Gastroesophageal sphincter (tissue), 4 donors: ENCODE results near the gene COL26A1. TPM values are rescaled to one million over a fixed set of nuclear protein-coding genes. Genes with fewer than 3 reads are reported as not detected.

Source experiments
- ATAC-seq: fragments of 150-250 bp; one replicate; pipeline ENCODE4 v1.9.1; 2016; ENCODE audit warnings: mild to moderate bottlenecking, moderate library complexity
- H3K27ac ChIP-seq, 4 donors: fragments of 200-600 bp; sonication (generic) in 3 of 4; 1 replicate in 3 of 4; 2 replicates in 1 of 4; pipeline ENCODE4 v1.5.1; 2016 to 2019
- H3K27me3 ChIP-seq: fragments of 200-600 bp; sonication (generic); one replicate; pipeline ENCODE4 v1.5.1; 2019
- H3K36me3 ChIP-seq, 2 donors: fragments of 200-600 bp; sonication (generic); one replicate each; pipeline ENCODE4 v1.5.1; 2019; ENCODE audit warnings: control low read depth in 1 of 2
- H3K4me1 ChIP-seq, 3 donors: fragments of 200-600 bp; sonication (generic); 1 replicate in 2 of 3; 2 replicates in 1 of 3; pipeline ENCODE4 v1.5.1; 2016 to 2019; ENCODE audit warnings: control low read depth in 2 of 3
- H3K4me3 ChIP-seq, 2 donors: fragments of 200-600 bp; sonication (generic); one replicate each; pipeline ENCODE4 v1.5.1; 2019; ENCODE audit warnings: mild to moderate bottlenecking in 1 of 2, moderate library complexity in 1 of 2
- H3K9me3 ChIP-seq, 3 donors: fragments of 200-600 bp; sonication (generic); one replicate each; pipeline ENCODE4 v1.5.1; 2017 to 2019; ENCODE audit warnings: control low read depth in 2 of 3
- CTCF ChIP-seq, 4 experiments: fragments of 200-600 bp in 2 of 4; fragments of 450-650 bp in 2 of 4; sonication (generic) in 1 of 4; IDR thresholded peaks; one replicate each; pipeline ENCODE4 v1.5.1; 2017 to 2019; ENCODE audit warnings: antibody characterized with exemption in 4 of 4, mild to moderate bottlenecking in 2 of 4, moderate library complexity in 2 of 4
- EP300 ChIP-seq: sonication (generic); formaldehyde crosslinking; IDR thresholded peaks from one replicate; pipeline ENCODE4 v1.6.1; 2017; ENCODE audit warnings: antibody characterized with exemption, mild to moderate bottlenecking
- POLR2A ChIP-seq, 2 donors: fragments of 450-650 bp; IDR thresholded peaks; one replicate each; pipeline ENCODE4 v1.6.1; 2017; ENCODE audit warnings: antibody characterized with exemption in 2 of 2, mild to moderate bottlenecking in 2 of 2, moderate library complexity in 1 of 2
- POLR2AphosphoS5 ChIP-seq: sonication (generic); formaldehyde crosslinking; IDR thresholded peaks from one replicate; pipeline ENCODE4 v1.6.1; 2017; ENCODE audit warnings: antibody characterized with exemption
- WGBS, 2 donors: methylation state at CpG; one replicate each; pipeline ENCODE4 v1.1.5; 2018; ENCODE audit warnings: low coverage in 1 of 2; 5-methylcytosine and 5-hydroxymethylcytosine counted together
- total RNA-seq, 4 donors: library from RNA; depleted of rRNA; stranded (reverse); fragments of >200 nt; gene quantifications; one replicate each; pipeline ENCODE4 v1.1.0, GENCODE V29; 2016

The COL26A1 gene
- total RNA-seq, 4 donors from 2014 or later = not detected

- H3K36me3 ChIP-seq = no peaks in the 10 kb centered on the region
- H3K4me3 ChIP-seq = no peak overlapping the region
- WGBS, 2 donors = 60 to 63% methylated on average over 2 of the region's 5 CpGs
- no peaks in the 10 kb centered on the region for H3K9me3 ChIP-seq
- H3K4me1 ChIP-seq = peaks cover 0 to 10% (median 0%) of the 10 kb centered on the region in 3 donors
- H3K27me3 ChIP-seq = peaks cover 73% of the 10 kb centered on the region
- no peak overlapping the region for H3K27ac ChIP-seq
- TF ChIP-seq CTCF (IDR thresholded peaks at IDR 0.05) (no peak), POLR2AphosphoS5 (no peak)
- ATAC-seq = no peak
Observed at GRCh38 chr7:101370836-101371235, 8.2 kb downstream of the COL26A1 start.

DNA sequence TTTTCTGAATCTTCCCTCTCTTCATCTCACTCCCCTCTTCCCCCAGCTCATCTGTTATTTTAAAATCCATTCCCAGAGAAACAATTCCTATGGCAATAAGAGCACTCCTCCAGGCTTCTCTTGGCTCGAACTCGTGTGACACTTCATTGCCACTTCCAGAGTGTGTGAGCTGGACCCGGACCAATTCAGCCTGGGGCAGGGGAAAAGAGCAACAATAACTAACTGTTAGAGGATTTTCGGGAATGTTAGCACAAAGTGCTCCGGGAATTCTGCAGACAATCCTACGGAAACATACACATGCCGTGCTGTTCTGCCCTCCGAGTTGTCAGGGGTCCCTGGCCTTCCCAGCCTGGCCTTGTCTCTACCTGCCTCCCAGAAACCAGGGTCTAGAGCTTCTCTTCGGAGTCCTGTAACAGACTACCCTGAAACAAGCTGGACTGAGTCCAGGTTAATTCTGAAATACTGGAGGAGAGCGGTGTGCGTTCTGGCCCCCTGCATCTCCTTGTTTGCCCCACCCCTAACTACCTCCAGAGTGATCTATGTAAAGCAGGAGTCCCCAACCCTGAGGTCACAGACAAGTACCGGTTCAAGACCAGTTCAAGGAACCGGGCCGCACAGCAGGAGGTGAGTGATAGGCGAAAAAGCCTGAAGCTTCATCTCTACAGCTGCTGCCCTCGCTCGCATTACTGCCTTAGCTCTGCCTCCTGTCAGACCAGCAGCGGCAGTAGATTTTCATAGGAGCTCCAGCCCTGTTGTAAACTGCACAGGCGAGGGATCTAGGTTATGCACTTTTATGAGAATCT lies 11.3 kb downstream of the COL26A1 start:
- TF ChIP-seq EP300 (no peak), POLR2AphosphoS5 (no peak), CTCF (IDR thresholded peaks at IDR 0.05) (no peak), POLR2A (IDR thresholded peaks at IDR 0.05) (no peak)
- Histone ChIP-seq H3K36me3 (no peaks in the 10 kb centered on the region), H3K27me3 (peaks cover 55% of the 10 kb centered on the region), H3K27ac (no peak overlapping the region), H3K4me1 (peaks cover 0 to 10% (median 0%) of the 10 kb centered on the region in 3 donors), H3K9me3 (no peaks in the 10 kb centered on the region), H3K4me3 (no peak overlapping the region)
- 52% methylated on average over 16 of the region's 19 CpGs; no CpG with 5 or more reads in 1 of the 2 donors for WGBS, 2 donors
- ATAC-seq = no peak

- Histone ChIP-seq H3K27me3 (peaks cover 47% of the 10 kb centered on the region), H3K9me3 (no peaks in the 10 kb centered on the region), H3K27ac (no peak overlapping the region), H3K4me3 (no peak overlapping the region), H3K4me1 (peaks cover 0 to 10% (median 0%) of the 10 kb centered on the region in 3 donors), H3K36me3 (no peaks in the 10 kb centered on the region)
- 92 to 100% methylated on average over 2 to 3 of the region's 3 CpGs for WGBS, 2 donors
- no peak for TF ChIP-seq POLR2AphosphoS5
- no peak for TF ChIP-seq EP300
- TF ChIP-seq CTCF (IDR thresholded peaks at IDR 0.05) = no peak
- no peak for TF ChIP-seq POLR2A (IDR thresholded peaks at IDR 0.05)
- no peak for ATAC-seq
Observed at GRCh38 chr7:101374990-101375389, 12.3 kb downstream of the COL26A1 start.

DNA sequence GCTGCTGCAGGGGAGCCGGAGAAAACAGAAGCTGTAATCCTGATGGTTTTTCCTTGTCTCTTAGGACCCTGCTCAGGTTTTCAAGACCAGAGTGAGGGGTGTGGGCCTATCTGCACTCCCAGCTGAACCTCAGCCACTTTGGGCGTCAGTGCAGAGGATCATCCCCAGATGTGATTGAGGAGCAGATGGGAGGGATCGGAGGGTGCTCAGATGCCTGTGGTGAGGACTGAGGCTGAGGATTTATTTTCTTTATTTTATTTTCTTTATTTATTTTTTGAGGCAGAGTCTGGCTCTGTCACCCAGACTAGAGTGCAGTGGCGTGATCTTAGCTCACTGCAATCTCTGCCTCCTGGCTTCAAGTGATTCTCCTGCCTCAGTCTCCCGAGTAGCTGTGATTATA lies 13.9 kb downstream of the COL26A1 start:
- Histone ChIP-seq H3K4me1 (peaks cover 0 to 10% (median 0%) of the 10 kb centered on the region in 3 donors), H3K27me3 (peaks cover 31% of the 10 kb centered on the region), H3K4me3 (no peak overlapping the region), H3K27ac (no peak overlapping the region), H3K9me3 (peaks cover 0 to 9% (median 0%) of the 10 kb centered on the region in 3 donors), H3K36me3 (no peaks in the 10 kb centered on the region)
- WGBS, 2 donors = 94 to 100% methylated on average over 2 to 3 of the region's 5 CpGs
- no peak for ATAC-seq
- no peak for TF ChIP-seq POLR2A (IDR thresholded peaks at IDR 0.05)
- no peak for TF ChIP-seq EP300
- TF ChIP-seq CTCF (IDR thresholded peaks at IDR 0.05) = no peak

DNA sequence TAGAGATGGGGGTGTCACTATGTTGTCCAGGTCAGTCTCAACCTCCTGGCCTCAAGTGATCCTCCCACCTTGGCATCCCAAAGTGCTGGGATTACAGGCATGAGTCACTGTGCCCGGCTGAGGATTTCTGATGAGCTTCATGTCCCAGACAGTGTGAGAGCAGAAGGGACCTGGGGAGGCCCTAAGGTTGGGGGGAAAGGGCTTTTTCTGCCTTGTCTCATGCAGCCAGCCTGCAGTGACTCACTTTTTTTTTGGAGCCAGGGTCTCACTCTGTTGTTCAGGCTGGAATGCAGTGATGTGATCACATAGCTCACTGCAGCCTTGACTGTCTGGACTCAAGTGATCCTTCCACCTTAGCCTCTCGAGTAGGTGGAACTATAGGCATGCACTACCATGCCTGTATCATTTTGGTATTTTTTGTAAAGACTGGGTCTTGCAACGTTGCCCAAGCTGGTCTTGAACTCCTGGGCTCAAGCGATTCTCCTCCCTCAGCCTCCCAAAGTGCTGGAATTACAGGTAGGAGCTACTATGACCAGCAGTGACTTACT lies 14.6 kb downstream of the COL26A1 start:
- ATAC-seq = no peak
- H3K4me3 ChIP-seq = no peak overlapping the region
- peaks cover 0 to 16% (median 0%) of the 10 kb centered on the region in 3 donors for H3K9me3 ChIP-seq
- H3K27me3 ChIP-seq = peaks cover 25% of the 10 kb centered on the region
- TF ChIP-seq POLR2A (IDR thresholded peaks at IDR 0.05) (no peak), EP300 (no peak), CTCF (IDR thresholded peaks at IDR 0.05) (no peak), POLR2AphosphoS5 (no peak)
- no peak overlapping the region for H3K27ac ChIP-seq
- no peaks in the 10 kb centered on the region for H3K36me3 ChIP-seq
- WGBS, 2 donors = 83% methylated on average over 3 of the region's 4 CpGs; no CpG with 5 or more reads in 1 of the 2 donors
- peaks cover 0 to 10% (median 0%) of the 10 kb centered on the region in 3 donors for H3K4me1 ChIP-seq
